SU-DHL-6 (cell line): Measurements from ENCODE around the gene ARMCX4.

Experiments used
- H2AFZ ChIP-seq: fragments of 200-600 bp; sonication (generic); 2 replicates; pipeline ENCODE4 v1.6.1; 2014; ENCODE audit warnings: low read depth, mild to moderate bottlenecking, moderate library complexity, mixed read lengths, antibody characterized with exemption, low read length; ENCODE audit not compliant: severe bottlenecking
- H3F3A ChIP-seq: fragments of 200-600 bp; shearing (Covaris generic); 2 replicates; pipeline ENCODE4 v1.6.0; 2016; ENCODE audit warnings: antibody characterized with exemption, mild to moderate bottlenecking; ENCODE audit not compliant: insufficient read depth
- H3K27ac ChIP-seq: fragments of 200-600 bp; sonication (generic); 2 replicates; pipeline ENCODE4 v1.5.1; 2016; ENCODE audit warnings: low read depth, mild to moderate bottlenecking, low read length, moderate library complexity, mixed read lengths
- H3K27me3 ChIP-seq: fragments of 200-600 bp; sonication (generic), shearing (Covaris generic); 2 replicates; pipeline ENCODE4 v1.6.0; 2014; ENCODE audit warnings: mild to moderate bottlenecking, low read length
- H3K36me3 ChIP-seq: fragments of 200-600 bp; sonication (generic); 2 replicates; pipeline ENCODE4 v1.6.1; 2014; ENCODE audit warnings: mild to moderate bottlenecking, low read length, mixed read lengths
- H3K4me2 ChIP-seq: fragments of 300-600, 200-600 bp; shearing (Covaris generic), sonication (generic); 2 replicates; pipeline ENCODE4 v1.6.0; 2014; ENCODE audit warnings: low read length, low read depth, mild to moderate bottlenecking; ENCODE audit not compliant: poor library complexity, severe bottlenecking
- H3K4me3 ChIP-seq: fragments of 200-600 bp; sonication (generic); 2 replicates; pipeline ENCODE4 v1.5.1; 2014; ENCODE audit warnings: antibody characterized with exemption, low read length, mild to moderate bottlenecking, mixed read lengths; ENCODE audit not compliant: insufficient read depth, poor library complexity, severe bottlenecking
- H3K79me2 ChIP-seq: fragments of 200-600 bp; sonication (generic); 2 replicates; pipeline ENCODE4 v1.6.1; 2014; ENCODE audit warnings: mild to moderate bottlenecking, low read length, moderate library complexity; ENCODE audit not compliant: insufficient read depth
- H3K9ac ChIP-seq: fragments of 200-600 bp; sonication (generic); 2 replicates; pipeline ENCODE4 v1.7.0; 2014; ENCODE audit warnings: mild to moderate bottlenecking, low read length
- H3K9me2 ChIP-seq: fragments of 200-600 bp; sonication (generic); replicated peaks from 2 replicates; pipeline ENCODE4 v1.6.1; 2014; ENCODE audit warnings: low read length; ENCODE audit not compliant: insufficient read depth
- H3K9me3 ChIP-seq: fragments of 200-600 bp; sonication (generic); 2 replicates; pipeline ENCODE4 v1.6.1; 2014; ENCODE audit warnings: low read length, mixed read lengths; ENCODE audit not compliant: insufficient read depth
- H4K20me1 ChIP-seq: fragments of 200-600 bp; sonication (generic); 2 replicates; pipeline ENCODE4 v1.6.1; 2014; ENCODE audit warnings: low read depth, mild to moderate bottlenecking, antibody characterized with exemption, low read length, moderate library complexity, mixed read lengths
- CTCF ChIP-seq: fragments of 200-600 bp; sonication (generic); IDR thresholded peaks from one replicate; pipeline ENCODE4 v1.5.1; 2017; ENCODE audit warnings: antibody characterized with exemption, mild to moderate bottlenecking, low read length, moderate library complexity; ENCODE audit not compliant: insufficient read depth, poor library complexity, severe bottlenecking
- EZH2phosphoT487 ChIP-seq: fragments of 200-600 bp; sonication (generic), shearing (Covaris generic); conservative IDR thresholded peaks from 2 replicates; pipeline ENCODE4 v1.6.1; 2018; ENCODE audit warnings: mild to moderate bottlenecking, antibody characterized with exemption, low read length, moderate library complexity, mixed read lengths

ARMCX4 gene

GRCh38 chrX:101478366-101478765, 6.9 kb upstream of the ARMCX4 start:
- Histone ChIP-seq H3K4me3 (no peak overlapping the region), H3K9me2 (no peaks in the 10 kb centered on the region), H3K4me2 (no peak overlapping the region), H3K9me3 (no peaks in the 10 kb centered on the region), H3K9ac (no peak overlapping the region), H3K36me3 (no peaks in the 10 kb centered on the region), H3K27ac (no peak overlapping the region), H2AFZ (no peak overlapping the region), H4K20me1 (no peaks in the 10 kb centered on the region), H3K79me2 (no peaks in the 10 kb centered on the region), H3K27me3 (no peaks in the 10 kb centered on the region), H3F3A (no peaks in the 10 kb centered on the region)
- TF ChIP-seq CTCF (no peak), EZH2phosphoT487 (no peak)

- no peak overlapping the region for H3K4me2 ChIP-seq
- H3K79me2 ChIP-seq = no peaks in the 10 kb centered on the region
- no peaks in the 10 kb centered on the region for H3K9me2 ChIP-seq
- H3K9me3 ChIP-seq = no peaks in the 10 kb centered on the region
- no peak for TF ChIP-seq CTCF
- TF ChIP-seq EZH2phosphoT487 = no peak
- no peaks in the 10 kb centered on the region for H3K27me3 ChIP-seq
- no peak overlapping the region for H3K4me3 ChIP-seq
- H3K27ac ChIP-seq = no peak overlapping the region
- no peaks in the 10 kb centered on the region for H4K20me1 ChIP-seq
- no peak overlapping the region for H2AFZ ChIP-seq
- H3K36me3 ChIP-seq = no peaks in the 10 kb centered on the region
- H3K9ac ChIP-seq = no peak overlapping the region
- H3F3A ChIP-seq = no peaks in the 10 kb centered on the region
Observed at GRCh38 chrX:101482296-101482695, 3.0 kb upstream of the ARMCX4 start.

GRCh38 chrX:101483705-101484104, 1.6 kb upstream of the ARMCX4 start:
- no peak overlapping the region for H3K9ac ChIP-seq
- H3K36me3 ChIP-seq = no peaks in the 10 kb centered on the region
- H3K27me3 ChIP-seq = no peaks in the 10 kb centered on the region
- H3K27ac ChIP-seq = no peak overlapping the region
- TF ChIP-seq CTCF (no peak), EZH2phosphoT487 (no peak)
- H3K9me2 ChIP-seq = no peaks in the 10 kb centered on the region
- no peaks in the 10 kb centered on the region for H4K20me1 ChIP-seq
- no peaks in the 10 kb centered on the region for H3K9me3 ChIP-seq
- no peak overlapping the region for H3K4me2 ChIP-seq
- no peak overlapping the region for H3K4me3 ChIP-seq
- no peak overlapping the region for H2AFZ ChIP-seq
- no peaks in the 10 kb centered on the region for H3F3A ChIP-seq
- H3K79me2 ChIP-seq = no peaks in the 10 kb centered on the region
